ENCODE results near the gene SBF2. TPM values are rescaled to one million over a fixed set of nuclear protein-coding genes. Genes with fewer than 3 reads are reported as not detected.
"Not testable (repeated sequence)": the region's sequence is repeated elsewhere in the genome, so short reads cannot be mapped to it uniquely, and the experiment has no call there.

SBF2 gene
- total and polyA plus RNA-seq, 7 experiments from 2014 or later = 4.2 to 35.2 (median 13.3) TPM

GRCh38 chr11:10041748-10042446, 252.1 kb downstream of the SBF2 start:
- H3K27me3 ChIP-seq (ENCODE audit: control insufficient read depth in 2 of 2, insufficient read depth in 2 of 2, low read length in 2 of 2) = no peaks in the 10 kb centered on the region
- Mint-ChIP-seq H3K4me1 (peaks cover 0 to 2% (median 0%) of the 10 kb centered on the region in 7 donors), H3K27ac (no peak overlapping the region), H3K4me3 (no peak overlapping the region), H3K36me3 (peaks cover 0 to 42% (median 34%) of the 10 kb centered on the region in 5 donors), H3K9me3 (peaks cover 0 to 45% (median 11%) of the 10 kb centered on the region in 11 donors), H3K27me3 (no peaks in the 10 kb centered on the region)
- CTCF ChIA-PET = no interaction called here
- no peaks in the 10 kb centered on the region for H3K4me1 ChIP-seq (ENCODE audit: control insufficient read depth in 2 of 2, insufficient read depth in 2 of 2, low read length in 2 of 2)
- ATAC-seq = peak; percentile 64
- POLR2A ChIA-PET = no interaction called here
- H3K36me3 ChIP-seq (ENCODE audit: control insufficient read depth in 2 of 3, insufficient read depth in 3 of 3, low read length in 3 of 3) = peaks cover 0 to 7% (median 0%) of the 10 kb centered on the region in 3 experiments
- no peak overlapping the region for H3K4me3 ChIP-seq (ENCODE audit: low read length)
- no peak for DNase-seq
- no peak overlapping the region for H3K27ac ChIP-seq (ENCODE audit: low read depth, low read length)
- intact Hi-C loops (cut with micrococcal nuclease) = no loop called here
- peaks cover 0 to 11% (median 6%) of the 10 kb centered on the region in 3 experiments for H3K9me3 ChIP-seq (ENCODE audit: control insufficient read depth in 2 of 3, low read length in 3 of 3)

- no peak for ATAC-seq
- Histone ChIP-seq H3K27ac (ENCODE audit: low read depth, low read length) (no peak overlapping the region), H3K4me1 (ENCODE audit: control insufficient read depth in 2 of 2, insufficient read depth in 2 of 2, low read length in 2 of 2) (no peaks in the 10 kb centered on the region), H3K4me3 (ENCODE audit: low read length) (no peak overlapping the region), H3K36me3 (ENCODE audit: control insufficient read depth in 2 of 3, insufficient read depth in 3 of 3, low read length in 3 of 3) (peaks cover 0 to 7% (median 0%) of the 10 kb centered on the region in 3 experiments), H3K9me3 (ENCODE audit: control insufficient read depth in 2 of 3, low read length in 3 of 3) (peaks cover 0 to 11% (median 6%) of the 10 kb centered on the region in 3 experiments), H3K27me3 (ENCODE audit: control insufficient read depth in 2 of 2, insufficient read depth in 2 of 2, low read length in 2 of 2) (no peaks in the 10 kb centered on the region)
- Mint-ChIP-seq H3K9me3 (peaks cover 0 to 42% (median 11%) of the 10 kb centered on the region in 11 donors), H3K4me1 (peaks cover 0 to 2% (median 0%) of the 10 kb centered on the region in 7 donors), H3K36me3 (peaks cover 0 to 44% (median 32%) of the 10 kb centered on the region in 5 donors), H3K4me3 (no peak overlapping the region), H3K27me3 (no peaks in the 10 kb centered on the region), H3K27ac (no peak overlapping the region)
- ChIA-PET CTCF (no interaction called here), POLR2A (no interaction called here)
- DNase-seq = no peak
- intact Hi-C loops (cut with micrococcal nuclease) = no loop called here
Observed at GRCh38 chr11:10041332-10041731, 252.7 kb downstream of the SBF2 start.

GRCh38 chr11:10038521-10039302, 255.3 kb downstream of the SBF2 start:
- ChIA-PET CTCF (no interaction called here), POLR2A (no interaction called here)
- ATAC-seq (no peak), DNase-seq (no peak)
- Histone ChIP-seq H3K4me3 (ENCODE audit: low read length) (no peak overlapping the region), H3K4me1 (ENCODE audit: control insufficient read depth in 2 of 2, insufficient read depth in 2 of 2, low read length in 2 of 2) (no peaks in the 10 kb centered on the region), H3K9me3 (ENCODE audit: control insufficient read depth in 2 of 3, low read length in 3 of 3) (no peaks in the 10 kb centered on the region), H3K27me3 (ENCODE audit: control insufficient read depth in 2 of 2, insufficient read depth in 2 of 2, low read length in 2 of 2) (no peaks in the 10 kb centered on the region), H3K36me3 (ENCODE audit: control insufficient read depth in 2 of 3, insufficient read depth in 3 of 3, low read length in 3 of 3) (peaks cover 0 to 7% (median 0%) of the 10 kb centered on the region in 3 experiments), H3K27ac (ENCODE audit: low read depth, low read length) (no peak overlapping the region)
- Mint-ChIP-seq H3K9me3 (peaks cover 0 to 17% (median 5%) of the 10 kb centered on the region in 11 donors), H3K4me1 (peaks cover 0 to 2% (median 0%) of the 10 kb centered on the region in 7 donors), H3K4me3 (no peak overlapping the region), H3K36me3 (peaks cover 0 to 38% (median 35%) of the 10 kb centered on the region in 5 donors), H3K27ac (no peak overlapping the region), H3K27me3 (no peaks in the 10 kb centered on the region)
- intact Hi-C loops (cut with micrococcal nuclease) = no loop called here

- POLR2A ChIA-PET; H3K27me3 ChIP-seq (ENCODE audit: control insufficient read depth in 2 of 2, insufficient read depth in 2 of 2, low read length in 2 of 2); H3K4me3 Mint-ChIP-seq; H3K9me3 Mint-ChIP-seq; H3K4me3 ChIP-seq (ENCODE audit: low read length); H3K27ac ChIP-seq (ENCODE audit: low read depth, low read length); H3K4me1 ChIP-seq (ENCODE audit: control insufficient read depth in 2 of 2, insufficient read depth in 2 of 2, low read length in 2 of 2); CTCF ChIA-PET; intact Hi-C loops (cut with micrococcal nuclease); H3K27ac Mint-ChIP-seq; ATAC-seq; H3K4me1 Mint-ChIP-seq; DNase-seq; H3K36me3 ChIP-seq (ENCODE audit: control insufficient read depth in 2 of 3, insufficient read depth in 3 of 3, low read length in 3 of 3); H3K9me3 ChIP-seq (ENCODE audit: control insufficient read depth in 2 of 3, low read length in 3 of 3); H3K27me3 Mint-ChIP-seq: not testable (repeated sequence)
- H3K36me3 Mint-ChIP-seq = peaks cover 0 to 19% (median 16%) of the 10 kb centered on the region in 5 donors
Observed at GRCh38 chr11:10035932-10036331, 258.1 kb downstream of the SBF2 start.

- ChIA-PET CTCF (no interaction called here), POLR2A (no interaction called here)
- Mint-ChIP-seq H3K4me3 (no peak overlapping the region), H3K36me3 (peaks cover 2 to 16% (median 15%) of the 10 kb centered on the region in 5 donors), H3K9me3 (peaks cover 0 to 5% (median 0%) of the 10 kb centered on the region in 11 donors), H3K27ac (no peak overlapping the region), H3K4me1 (no peaks in the 10 kb centered on the region), H3K27me3 (no peaks in the 10 kb centered on the region)
- Histone ChIP-seq H3K9me3 (ENCODE audit: control insufficient read depth in 2 of 3, low read length in 3 of 3) (no peaks in the 10 kb centered on the region), H3K36me3 (ENCODE audit: control insufficient read depth in 2 of 3, insufficient read depth in 3 of 3, low read length in 3 of 3) (peaks cover 0 to 6% (median 5%) of the 10 kb centered on the region in 3 experiments), H3K4me1 (ENCODE audit: control insufficient read depth in 2 of 2, insufficient read depth in 2 of 2, low read length in 2 of 2) (no peaks in the 10 kb centered on the region), H3K27me3 (ENCODE audit: control insufficient read depth in 2 of 2, insufficient read depth in 2 of 2, low read length in 2 of 2) (no peaks in the 10 kb centered on the region), H3K4me3 (ENCODE audit: low read length) (no peak overlapping the region), H3K27ac (ENCODE audit: low read depth, low read length) (no peak overlapping the region)
- intact Hi-C loops (cut with micrococcal nuclease) = no loop called here
- no peak for DNase-seq
- ATAC-seq = no peak
Observed at GRCh38 chr11:10032935-10033334, 261.1 kb downstream of the SBF2 start.

GRCh38 chr11:10030122-10030490, 263.9 kb downstream of the SBF2 start:
- no peak overlapping the region for H3K27ac ChIP-seq (ENCODE audit: low read depth, low read length)
- H3K4me1 ChIP-seq (ENCODE audit: control insufficient read depth in 2 of 2, insufficient read depth in 2 of 2, low read length in 2 of 2) = no peaks in the 10 kb centered on the region
- no peak overlapping the region for H3K27ac Mint-ChIP-seq
- intact Hi-C loops (cut with micrococcal nuclease) = no loop called here
- H3K4me3 Mint-ChIP-seq = no peak overlapping the region
- ChIA-PET CTCF (no interaction called here), POLR2A (no interaction called here)
- peaks cover 0 to 29% (median 24%) of the 10 kb centered on the region in 5 donors for H3K36me3 Mint-ChIP-seq
- no peaks in the 10 kb centered on the region for H3K9me3 Mint-ChIP-seq
- no peaks in the 10 kb centered on the region for H3K27me3 ChIP-seq (ENCODE audit: control insufficient read depth in 2 of 2, insufficient read depth in 2 of 2, low read length in 2 of 2)
- H3K9me3 ChIP-seq (ENCODE audit: control insufficient read depth in 2 of 3, low read length in 3 of 3) = no peaks in the 10 kb centered on the region
- ATAC-seq (no peak), DNase-seq (no peak)
- H3K4me3 ChIP-seq (ENCODE audit: low read length) = no peak overlapping the region
- H3K4me1 Mint-ChIP-seq = no peaks in the 10 kb centered on the region
- peaks cover 0 to 6% (median 5%) of the 10 kb centered on the region in 3 experiments for H3K36me3 ChIP-seq (ENCODE audit: control insufficient read depth in 2 of 3, insufficient read depth in 3 of 3, low read length in 3 of 3)
- no peaks in the 10 kb centered on the region for H3K27me3 Mint-ChIP-seq

All from naive thymus-derived CD4-positive, alpha-beta T cell (primary cell).